GM23338 (cell line): ENCODE measurements around the gene FOXRED1. TPM values are rescaled to one million over a fixed set of nuclear protein-coding genes. Genes with fewer than 3 reads are reported as not detected.

Experiments used
- ATAC-seq: fragments of 200-7000 bp; cut with Tn5 transposase; 3 replicates; pipeline ENCODE4 v1.9.1; 2020
- DNase-seq: peaks from one replicate; pipeline ENCODE4 v3.0.0-alpha.2; 2015; ENCODE audit warnings: low spot score
- H2AFZ ChIP-seq: fragments of 200-600 bp; sonication (generic); 2 replicates; pipeline ENCODE4 v1.8.0; 2016; ENCODE audit warnings: antibody characterized with exemption, mild to moderate bottlenecking, moderate library complexity
- H3F3A ChIP-seq: fragments of 200-600 bp; sonication (generic); replicated peaks from 2 replicates; pipeline ENCODE4 v1.8.0; 2017; ENCODE audit warnings: antibody characterized with exemption, mixed run types, low read depth
- H3K27ac ChIP-seq: fragments of 200-600 bp; sonication (generic); 2 replicates; pipeline ENCODE4 v1.6.1; 2016; ENCODE audit warnings: low read depth
- H3K27me3 ChIP-seq: fragments of 200-600 bp; sonication (generic); 2 replicates; pipeline ENCODE4 v1.8.0; 2016; ENCODE audit warnings: mild to moderate bottlenecking, mixed run types, moderate library complexity; ENCODE audit not compliant: insufficient read depth
- H3K36me3 ChIP-seq: fragments of 200-600 bp; sonication (generic); 2 replicates; pipeline ENCODE4 v1.8.0; 2016; ENCODE audit warnings: mild to moderate bottlenecking; ENCODE audit not compliant: insufficient read depth
- H3K4me1 ChIP-seq: fragments of 200-600 bp; sonication (generic); 2 replicates; pipeline ENCODE4 v1.8.0; 2016; ENCODE audit warnings: mild to moderate bottlenecking, moderate library complexity; ENCODE audit not compliant: insufficient read depth
- H3K4me2 ChIP-seq: fragments of 200-600 bp; sonication (generic); 2 replicates; pipeline ENCODE4 v1.7.1; 2017; ENCODE audit warnings: mixed run types
- H3K4me3 ChIP-seq: fragments of 200-600 bp; sonication (generic); 2 replicates; pipeline ENCODE4 v1.6.1; 2016; ENCODE audit warnings: mixed run types
- H3K79me2 ChIP-seq: fragments of 200-600 bp; sonication (generic); replicated peaks from 2 replicates; pipeline ENCODE4 v1.8.0; 2017; ENCODE audit warnings: mild to moderate bottlenecking; ENCODE audit not compliant: insufficient read depth
- H3K9me2 ChIP-seq: fragments of 200-600 bp; sonication (generic); 2 replicates; pipeline ENCODE4 v1.8.0; 2017; ENCODE audit not compliant: insufficient read depth
- H4K20me1 ChIP-seq: fragments of 200-600 bp; sonication (generic); replicated peaks from 2 replicates; pipeline ENCODE4 v1.8.0; 2017; ENCODE audit warnings: mild to moderate bottlenecking; ENCODE audit not compliant: insufficient read depth
- H3K27ac Mint-ChIP-seq: 2 replicates; pipeline ENCODE4 v1.8.0; 2020; ENCODE audit warnings: inconsistent platforms, mild to moderate bottlenecking, moderate library complexity, mixed read lengths
- H3K27me3 Mint-ChIP-seq: 3 replicates; pipeline ENCODE4 v1.8.0; 2022; ENCODE audit warnings: low read depth, mild to moderate bottlenecking, moderate library complexity, mixed read lengths, inconsistent platforms; ENCODE audit not compliant: insufficient read depth, poor library complexity
- H3K36me3 Mint-ChIP-seq: 3 replicates; pipeline ENCODE4 v1.8.0; 2021; ENCODE audit warnings: low read depth, mild to moderate bottlenecking, inconsistent platforms, moderate library complexity, mixed read lengths
- H3K4me1 Mint-ChIP-seq: 3 replicates; pipeline ENCODE4 v1.8.0; 2020; ENCODE audit warnings: mild to moderate bottlenecking, inconsistent platforms, mixed read lengths
- H3K4me3 Mint-ChIP-seq: 3 replicates; pipeline ENCODE4 v1.8.0; 2021; ENCODE audit warnings: moderate library complexity, mild to moderate bottlenecking, inconsistent platforms, mixed read lengths
- H3K9me3 Mint-ChIP-seq: 3 replicates; pipeline ENCODE4 v1.8.0; 2020; ENCODE audit warnings: moderate library complexity, mild to moderate bottlenecking, inconsistent platforms, mixed read lengths
- CREB1 ChIP-seq: fragments of 250-450 bp; sonication (Bioruptor Pico); IDR thresholded peaks from 2 replicates; pipeline ENCODE4 v1.5.0; 2020; ENCODE audit warnings: low read depth, mild to moderate bottlenecking, moderate library complexity
- ETS1 ChIP-seq: IDR thresholded peaks from 2 replicates; pipeline ENCODE4 v1.6.1; 2016; ENCODE audit warnings: antibody characterized with exemption
- JUNB ChIP-seq: IDR thresholded peaks from one replicate; pipeline ENCODE4 v1.6.1; 2016; ENCODE audit warnings: antibody characterized with exemption; ENCODE audit not compliant: unreplicated experiment
- POLR2AphosphoS5 ChIP-seq: IDR thresholded peaks from 2 replicates; pipeline ENCODE4 v1.6.1; 2016; ENCODE audit warnings: antibody characterized with exemption, low read depth
- STAT1 ChIP-seq: IDR thresholded peaks from one replicate; pipeline ENCODE4 v1.6.1; 2016; ENCODE audit warnings: antibody characterized with exemption; ENCODE audit not compliant: unreplicated experiment
- ZNF114 ChIP-seq: fragments of 250-450 bp; sonication (Bioruptor Pico); IDR thresholded peaks from 2 replicates; pipeline ENCODE4 v1.5.0; 2020; ENCODE audit warnings: mild to moderate bottlenecking, moderate library complexity
- ZNF331 ChIP-seq: fragments of 250-450 bp; sonication (Bioruptor Pico); IDR thresholded peaks from 2 replicates; pipeline ENCODE4 v1.5.0; 2020; ENCODE audit warnings: low read depth, mild to moderate bottlenecking, moderate library complexity
- ZNF462 ChIP-seq: fragments of 250-450 bp; sonication (Bioruptor Pico); IDR thresholded peaks from 2 replicates; pipeline ENCODE4 v1.5.0; 2020; ENCODE audit warnings: mild to moderate bottlenecking, moderate library complexity
- polyA plus RNA-seq: library from polyadenylated mRNA; unstranded; fragments of >200 nt; fragmentation: Nextera tagmentation; extraction: Ambion mirVana; gene quantifications from 2 replicates; pipeline ENCODE4 v1.2.1, GENCODE V29; 2016
- total RNA-seq: library from RNA; depleted of rRNA; stranded (reverse); fragments of >200 nt; shearing (Covaris generic); gene quantifications from 2 replicates; pipeline ENCODE4 v1.2.3, GENCODE V29; 2014
- TF ChIP-seq, protein P1 (sequence below), 2 experiments: fragments of 200-600 bp in 1 of 2; sonication (generic) in 1 of 2; conservative IDR thresholded peaks; 2 replicates each; pipeline versions ENCODE4 v1.5.1 to v1.6.1; 2016 to 2017; ENCODE audit warnings: antibody characterized with exemption in 2 of 2, low read depth in 2 of 2, mild to moderate bottlenecking in 2 of 2, moderate library complexity in 1 of 2
- TF ChIP-seq, protein P2 (sequence below): IDR thresholded peaks from one replicate; pipeline ENCODE4 v1.6.1; 2018; ENCODE audit warnings: antibody characterized with exemption; ENCODE audit not compliant: unreplicated experiment

Gene FOXRED1
- total and polyA plus RNA-seq, 2 experiments from 2014 or later: 25.2 to 59.2 TPM

- TF ChIP-seq, protein P1, sequence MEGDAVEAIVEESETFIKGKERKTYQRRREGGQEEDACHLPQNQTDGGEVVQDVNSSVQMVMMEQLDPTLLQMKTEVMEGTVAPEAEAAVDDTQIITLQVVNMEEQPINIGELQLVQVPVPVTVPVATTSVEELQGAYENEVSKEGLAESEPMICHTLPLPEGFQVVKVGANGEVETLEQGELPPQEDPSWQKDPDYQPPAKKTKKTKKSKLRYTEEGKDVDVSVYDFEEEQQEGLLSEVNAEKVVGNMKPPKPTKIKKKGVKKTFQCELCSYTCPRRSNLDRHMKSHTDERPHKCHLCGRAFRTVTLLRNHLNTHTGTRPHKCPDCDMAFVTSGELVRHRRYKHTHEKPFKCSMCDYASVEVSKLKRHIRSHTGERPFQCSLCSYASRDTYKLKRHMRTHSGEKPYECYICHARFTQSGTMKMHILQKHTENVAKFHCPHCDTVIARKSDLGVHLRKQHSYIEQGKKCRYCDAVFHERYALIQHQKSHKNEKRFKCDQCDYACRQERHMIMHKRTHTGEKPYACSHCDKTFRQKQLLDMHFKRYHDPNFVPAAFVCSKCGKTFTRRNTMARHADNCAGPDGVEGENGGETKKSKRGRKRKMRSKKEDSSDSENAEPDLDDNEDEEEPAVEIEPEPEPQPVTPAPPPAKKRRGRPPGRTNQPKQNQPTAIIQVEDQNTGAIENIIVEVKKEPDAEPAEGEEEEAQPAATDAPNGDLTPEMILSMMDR (conservative IDR thresholded peaks at IDR 0.05; ENCODE audit: low read depth in 2 of 2): no peak
- TF ChIP-seq POLR2AphosphoS5: no peak; the same call in 1 of the 2 replicates
- TF ChIP-seq ZNF331 (CRISPR knock-in tag): no peak
- no peak for TF ChIP-seq CREB1 (CRISPR knock-in tag)
These were observed 5.5 kb upstream of the FOXRED1 start (continued) for GRCh38 chr11:126263489-126263888.

- peaks cover 27% of the 10 kb centered on the region; the same call in 1 of the 2 replicates for H3F3A ChIP-seq
- H3K9me3 Mint-ChIP-seq: no peaks in the 10 kb centered on the region
- no peak overlapping the region for H3K4me3 Mint-ChIP-seq
- H3K4me1 Mint-ChIP-seq: peaks cover 12% of the 10 kb centered on the region
- H3K4me3 ChIP-seq: no peak overlapping the region
- H2AFZ ChIP-seq: no peak overlapping the region
- peaks cover 45% of the 10 kb centered on the region for H3K36me3 ChIP-seq
- peaks cover 11% of the 10 kb centered on the region for H3K27me3 Mint-ChIP-seq
- H3K9me2 ChIP-seq: no peaks in the 10 kb centered on the region
- DNase-seq (no peak), ATAC-seq (no peak)
- H3K27ac ChIP-seq: no peak overlapping the region
- 0 out of 2 replicates have a peak, but pooled peaks cover 6% of the 10 kb centered on the region for H4K20me1 ChIP-seq
- no peaks in the 10 kb centered on the region for H3K27me3 ChIP-seq
- H3K27ac Mint-ChIP-seq: no peak overlapping the region
- peaks cover 9% of the 10 kb centered on the region; the same call in 1 of the 2 replicates for H3K4me1 ChIP-seq
- peaks cover 35% of the 10 kb centered on the region for H3K79me2 ChIP-seq
- H3K36me3 Mint-ChIP-seq: peaks cover 71% of the 10 kb centered on the region
- H3K4me2 ChIP-seq: no peak overlapping the region
- TF ChIP-seq CREB1 (CRISPR knock-in tag): no peak
- no peak for TF ChIP-seq JUNB
- TF ChIP-seq, protein P2, sequence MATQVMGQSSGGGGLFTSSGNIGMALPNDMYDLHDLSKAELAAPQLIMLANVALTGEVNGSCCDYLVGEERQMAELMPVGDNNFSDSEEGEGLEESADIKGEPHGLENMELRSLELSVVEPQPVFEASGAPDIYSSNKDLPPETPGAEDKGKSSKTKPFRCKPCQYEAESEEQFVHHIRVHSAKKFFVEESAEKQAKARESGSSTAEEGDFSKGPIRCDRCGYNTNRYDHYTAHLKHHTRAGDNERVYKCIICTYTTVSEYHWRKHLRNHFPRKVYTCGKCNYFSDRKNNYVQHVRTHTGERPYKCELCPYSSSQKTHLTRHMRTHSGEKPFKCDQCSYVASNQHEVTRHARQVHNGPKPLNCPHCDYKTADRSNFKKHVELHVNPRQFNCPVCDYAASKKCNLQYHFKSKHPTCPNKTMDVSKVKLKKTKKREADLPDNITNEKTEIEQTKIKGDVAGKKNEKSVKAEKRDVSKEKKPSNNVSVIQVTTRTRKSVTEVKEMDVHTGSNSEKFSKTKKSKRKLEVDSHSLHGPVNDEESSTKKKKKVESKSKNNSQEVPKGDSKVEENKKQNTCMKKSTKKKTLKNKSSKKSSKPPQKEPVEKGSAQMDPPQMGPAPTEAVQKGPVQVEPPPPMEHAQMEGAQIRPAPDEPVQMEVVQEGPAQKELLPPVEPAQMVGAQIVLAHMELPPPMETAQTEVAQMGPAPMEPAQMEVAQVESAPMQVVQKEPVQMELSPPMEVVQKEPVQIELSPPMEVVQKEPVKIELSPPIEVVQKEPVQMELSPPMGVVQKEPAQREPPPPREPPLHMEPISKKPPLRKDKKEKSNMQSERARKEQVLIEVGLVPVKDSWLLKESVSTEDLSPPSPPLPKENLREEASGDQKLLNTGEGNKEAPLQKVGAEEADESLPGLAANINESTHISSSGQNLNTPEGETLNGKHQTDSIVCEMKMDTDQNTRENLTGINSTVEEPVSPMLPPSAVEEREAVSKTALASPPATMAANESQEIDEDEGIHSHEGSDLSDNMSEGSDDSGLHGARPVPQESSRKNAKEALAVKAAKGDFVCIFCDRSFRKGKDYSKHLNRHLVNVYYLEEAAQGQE: no peak
- no peak for TF ChIP-seq ETS1
- TF ChIP-seq ZNF114 (CRISPR knock-in tag): no peak
- TF ChIP-seq STAT1: no peak
- TF ChIP-seq, protein P1 (conservative IDR thresholded peaks at IDR 0.05; ENCODE audit: low read depth in 2 of 2): no peak
- TF ChIP-seq ZNF462: no peak
- no peak for TF ChIP-seq POLR2AphosphoS5
These were observed 3.1 kb upstream of the FOXRED1 start for GRCh38 chr11:126265811-126266210.
